ENCODE data around the gene SYF2.

SYF2 gene

DNA sequence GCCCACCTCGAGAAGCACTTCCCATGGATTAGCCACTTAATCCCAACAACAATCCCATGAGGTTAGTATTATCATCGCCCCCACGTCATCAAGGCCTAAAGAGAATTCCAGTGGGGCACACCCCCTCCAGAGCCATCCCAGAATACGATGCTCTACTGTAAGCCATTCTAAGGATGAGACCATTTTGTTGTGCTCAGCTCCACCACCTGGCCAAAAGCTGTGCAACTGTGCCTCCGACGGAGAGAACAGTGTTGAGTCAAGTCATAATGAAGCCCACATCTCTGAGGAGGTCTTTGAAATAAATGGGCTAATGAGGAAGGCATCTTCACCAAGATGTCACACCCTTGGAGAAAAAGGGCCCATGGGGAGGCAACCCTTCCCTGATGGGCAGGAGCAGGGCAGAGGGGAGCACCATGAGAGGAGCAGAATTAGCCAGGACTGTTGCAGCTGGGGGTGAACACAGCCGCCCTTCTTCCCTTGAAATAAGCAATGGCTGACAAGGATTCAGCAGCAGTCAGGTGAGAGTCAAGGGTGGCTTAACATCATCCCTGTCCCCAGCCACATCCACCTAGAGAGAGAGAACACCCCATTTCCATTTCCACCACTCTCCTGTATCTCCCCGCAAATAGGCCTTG lies 14.6 kb downstream of the SYF2 start:
- no peaks in the 10 kb centered on the region for H3K4me1 ChIP-seq (ENCODE audit: control insufficient read depth, insufficient read depth, low read length)
- no peak overlapping the region for H3K9ac ChIP-seq (ENCODE audit: low read length)
- H3K27ac ChIP-seq (ENCODE audit: low read depth, low read length): no peak overlapping the region
- H3K27me3 ChIP-seq (ENCODE audit: control insufficient read depth, insufficient read depth, low read length): no peaks in the 10 kb centered on the region
- H3K36me3 ChIP-seq (ENCODE audit: control insufficient read depth, insufficient read depth, low read length): peaks cover 20% of the 10 kb centered on the region
- no peaks in the 10 kb centered on the region for H3K9me3 ChIP-seq (ENCODE audit: control insufficient read depth, insufficient read depth, low read depth, low read length)
- H3K4me3 ChIP-seq (ENCODE audit: low read depth, low read length): no peak overlapping the region

DNA sequence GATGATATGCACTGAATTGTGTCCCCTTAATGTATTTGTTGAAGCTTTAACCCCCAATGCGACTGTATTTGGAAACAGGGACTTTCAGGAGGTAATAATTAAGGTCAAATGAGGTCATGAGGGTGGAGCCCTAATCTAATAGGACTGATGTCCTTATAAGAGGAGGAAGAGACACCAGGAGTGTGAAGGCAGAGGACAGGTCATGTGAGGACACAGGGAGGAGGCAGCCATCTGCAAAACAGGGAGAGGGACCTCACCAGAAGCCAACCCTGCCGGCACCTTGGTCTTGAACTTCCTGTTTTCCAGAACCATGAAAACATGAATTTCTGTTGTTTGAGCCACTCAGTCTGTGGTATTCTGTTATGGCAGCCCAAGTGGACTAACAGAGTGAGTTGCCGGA lies 15.3 kb downstream of the SYF2 start:
- H3K27ac ChIP-seq (ENCODE audit: low read depth, low read length): no peak overlapping the region
- H3K36me3 ChIP-seq (ENCODE audit: control insufficient read depth, insufficient read depth, low read length): peaks cover 14% of the 10 kb centered on the region
- no peak overlapping the region for H3K4me3 ChIP-seq (ENCODE audit: low read depth, low read length)
- H3K4me1 ChIP-seq (ENCODE audit: control insufficient read depth, insufficient read depth, low read length): no peaks in the 10 kb centered on the region
- no peaks in the 10 kb centered on the region for H3K9me3 ChIP-seq (ENCODE audit: control insufficient read depth, insufficient read depth, low read depth, low read length)
- H3K9ac ChIP-seq (ENCODE audit: low read length): no peak overlapping the region
- H3K27me3 ChIP-seq (ENCODE audit: control insufficient read depth, insufficient read depth, low read length): no peaks in the 10 kb centered on the region

GRCh38 chr1:25216123-25216522 lies 16.2 kb downstream of the SYF2 start:
- no peaks in the 10 kb centered on the region for H3K9me3 ChIP-seq (ENCODE audit: control insufficient read depth, insufficient read depth, low read depth, low read length)
- H3K36me3 ChIP-seq (ENCODE audit: control insufficient read depth, insufficient read depth, low read length): peaks cover 5% of the 10 kb centered on the region
- no peak overlapping the region for H3K27ac ChIP-seq (ENCODE audit: low read depth, low read length)
- H3K4me1 ChIP-seq (ENCODE audit: control insufficient read depth, insufficient read depth, low read length): no peaks in the 10 kb centered on the region
- H3K9ac ChIP-seq (ENCODE audit: low read length): no peak overlapping the region
- no peak overlapping the region for H3K4me3 ChIP-seq (ENCODE audit: low read depth, low read length)
- no peaks in the 10 kb centered on the region for H3K27me3 ChIP-seq (ENCODE audit: control insufficient read depth, insufficient read depth, low read length)

- H3K9ac ChIP-seq (ENCODE audit: low read length): no peak overlapping the region
- no peaks in the 10 kb centered on the region for H3K36me3 ChIP-seq (ENCODE audit: control insufficient read depth, insufficient read depth, low read length)
- H3K27me3 ChIP-seq (ENCODE audit: control insufficient read depth, insufficient read depth, low read length): no peaks in the 10 kb centered on the region
- H3K9me3 ChIP-seq (ENCODE audit: control insufficient read depth, insufficient read depth, low read depth, low read length): no peaks in the 10 kb centered on the region
- H3K27ac ChIP-seq (ENCODE audit: low read depth, low read length): no peak overlapping the region
- no peak overlapping the region for H3K4me3 ChIP-seq (ENCODE audit: low read depth, low read length)
- H3K4me1 ChIP-seq (ENCODE audit: control insufficient read depth, insufficient read depth, low read length): peaks cover 4% of the 10 kb centered on the region
These were observed 19.6 kb downstream of the SYF2 start for GRCh38 chr1:25212725-25213124.

DNA sequence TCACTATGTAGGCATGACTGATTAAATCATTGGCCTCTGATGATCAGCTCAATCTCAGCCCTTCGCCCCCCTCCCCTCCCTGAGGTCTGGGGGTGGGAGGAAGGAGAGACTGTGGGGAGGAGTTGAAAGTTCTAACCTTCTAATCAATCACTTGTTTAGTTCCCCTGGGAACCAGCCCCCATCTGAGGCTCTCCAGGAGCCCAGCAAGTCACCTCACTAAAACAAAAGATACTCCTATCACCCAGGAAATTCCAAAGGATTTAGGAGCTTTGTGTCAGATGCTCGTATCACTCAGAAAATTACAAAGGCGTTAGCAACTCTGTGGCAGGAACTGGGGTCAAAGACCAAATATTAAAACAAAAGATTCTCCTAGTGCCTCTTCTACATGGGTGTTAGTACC lies 21.6 kb downstream of the SYF2 start:
- Histone ChIP-seq H3K36me3 (ENCODE audit: control insufficient read depth, insufficient read depth, low read length) (no peaks in the 10 kb centered on the region), H3K9ac (ENCODE audit: low read length) (no peak overlapping the region), H3K9me3 (ENCODE audit: control insufficient read depth, insufficient read depth, low read depth, low read length) (no peaks in the 10 kb centered on the region), H3K27me3 (ENCODE audit: control insufficient read depth, insufficient read depth, low read length) (no peaks in the 10 kb centered on the region), H3K27ac (ENCODE audit: low read depth, low read length) (no peak overlapping the region), H3K4me3 (ENCODE audit: low read depth, low read length) (no peak overlapping the region), H3K4me1 (ENCODE audit: control insufficient read depth, insufficient read depth, low read length) (peaks cover 4% of the 10 kb centered on the region)

- Histone ChIP-seq H3K9me3 (ENCODE audit: control insufficient read depth, insufficient read depth, low read depth, low read length) (no peaks in the 10 kb centered on the region), H3K36me3 (ENCODE audit: control insufficient read depth, insufficient read depth, low read length) (no peaks in the 10 kb centered on the region), H3K27me3 (ENCODE audit: control insufficient read depth, insufficient read depth, low read length) (no peaks in the 10 kb centered on the region), H3K9ac (ENCODE audit: low read length) (no peak overlapping the region), H3K4me1 (ENCODE audit: control insufficient read depth, insufficient read depth, low read length) (peaks cover 4% of the 10 kb centered on the region), H3K4me3 (ENCODE audit: low read depth, low read length) (no peak overlapping the region), H3K27ac (ENCODE audit: low read depth, low read length) (no peak overlapping the region)
These were observed 22.8 kb downstream of the SYF2 start for GRCh38 chr1:25209516-25209915.

DNA sequence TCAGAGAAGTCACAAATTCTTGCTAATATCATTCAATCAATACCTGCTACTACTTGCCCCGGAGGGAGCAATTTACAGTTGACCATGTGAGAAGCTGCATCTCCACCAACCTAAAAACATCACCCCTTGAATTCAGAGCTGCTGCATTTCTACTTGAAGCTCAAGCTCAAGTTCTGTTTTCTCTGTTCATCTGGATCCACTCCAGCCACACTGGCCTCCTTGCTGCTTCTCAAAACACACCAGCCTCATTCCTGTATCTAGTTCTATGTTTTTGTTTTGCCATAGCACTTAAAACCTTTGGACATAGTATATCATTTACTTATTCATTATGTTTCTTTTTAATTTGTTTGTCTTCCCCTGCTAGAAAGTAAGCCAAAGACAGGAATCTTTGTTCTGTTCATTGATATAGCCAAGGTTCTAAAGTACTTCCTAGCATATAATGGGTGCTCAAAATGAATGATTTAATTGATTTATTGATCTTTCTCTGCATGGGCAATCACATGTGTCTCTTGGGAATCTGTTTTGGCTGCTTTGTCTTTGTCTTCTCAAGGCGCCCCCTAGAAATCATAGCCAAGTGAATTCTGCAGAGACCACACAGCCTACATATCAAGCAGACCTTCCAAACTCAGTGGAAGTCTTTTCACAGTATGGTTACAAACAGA lies 23.6 kb downstream of the SYF2 start:
- H3K9ac ChIP-seq (ENCODE audit: low read length): no peak overlapping the region
- peaks cover 8% of the 10 kb centered on the region for H3K4me1 ChIP-seq (ENCODE audit: control insufficient read depth, insufficient read depth, low read length)
- no peak overlapping the region for H3K4me3 ChIP-seq (ENCODE audit: low read depth, low read length)
- no peak overlapping the region for H3K27ac ChIP-seq (ENCODE audit: low read depth, low read length)
- no peaks in the 10 kb centered on the region for H3K27me3 ChIP-seq (ENCODE audit: control insufficient read depth, insufficient read depth, low read length)
- no peaks in the 10 kb centered on the region for H3K36me3 ChIP-seq (ENCODE audit: control insufficient read depth, insufficient read depth, low read length)
- H3K9me3 ChIP-seq (ENCODE audit: control insufficient read depth, insufficient read depth, low read depth, low read length): no peaks in the 10 kb centered on the region

GRCh38 chr1:25208092-25208491 lies 24.2 kb downstream of the SYF2 start:
- H3K36me3 ChIP-seq (ENCODE audit: control insufficient read depth, insufficient read depth, low read length): no peaks in the 10 kb centered on the region
- no peaks in the 10 kb centered on the region for H3K27me3 ChIP-seq (ENCODE audit: control insufficient read depth, insufficient read depth, low read length)
- peaks cover 8% of the 10 kb centered on the region for H3K4me1 ChIP-seq (ENCODE audit: control insufficient read depth, insufficient read depth, low read length)
- H3K9ac ChIP-seq (ENCODE audit: low read length): no peak overlapping the region
- no peak overlapping the region for H3K4me3 ChIP-seq (ENCODE audit: low read depth, low read length)
- H3K27ac ChIP-seq (ENCODE audit: low read depth, low read length): no peak overlapping the region
- H3K9me3 ChIP-seq (ENCODE audit: control insufficient read depth, insufficient read depth, low read depth, low read length): no peaks in the 10 kb centered on the region

GRCh38 chr1:25206201-25206600 lies 26.1 kb downstream of the SYF2 start:
- Histone ChIP-seq H3K9me3 (ENCODE audit: control insufficient read depth, insufficient read depth, low read depth, low read length) (no peaks in the 10 kb centered on the region), H3K9ac (ENCODE audit: low read length) (no peak overlapping the region), H3K27ac (ENCODE audit: low read depth, low read length) (no peak overlapping the region), H3K27me3 (ENCODE audit: control insufficient read depth, insufficient read depth, low read length) (no peaks in the 10 kb centered on the region), H3K4me3 (ENCODE audit: low read depth, low read length) (no peak overlapping the region), H3K36me3 (ENCODE audit: control insufficient read depth, insufficient read depth, low read length) (no peaks in the 10 kb centered on the region), H3K4me1 (ENCODE audit: control insufficient read depth, insufficient read depth, low read length) (peaks cover 8% of the 10 kb centered on the region)

GRCh38 chr1:25205786-25206185 lies 26.5 kb downstream of the SYF2 start:
- no peak overlapping the region for H3K4me3 ChIP-seq (ENCODE audit: low read depth, low read length)
- no peak overlapping the region for H3K27ac ChIP-seq (ENCODE audit: low read depth, low read length)
- H3K9ac ChIP-seq (ENCODE audit: low read length): no peak overlapping the region

GRCh38 chr1:25204797-25205480 lies 27.4 kb downstream of the SYF2 start:
- Histone ChIP-seq H3K27me3 (ENCODE audit: control insufficient read depth, insufficient read depth, low read length) (no peaks in the 10 kb centered on the region), H3K9ac (ENCODE audit: low read length) (no peak overlapping the region), H3K4me1 (ENCODE audit: control insufficient read depth, insufficient read depth, low read length) (peaks cover 4% of the 10 kb centered on the region), H3K9me3 (ENCODE audit: control insufficient read depth, insufficient read depth, low read depth, low read length) (no peaks in the 10 kb centered on the region), H3K4me3 (ENCODE audit: low read depth, low read length) (no peak overlapping the region), H3K27ac (ENCODE audit: low read depth, low read length) (no peak overlapping the region), H3K36me3 (ENCODE audit: control insufficient read depth, insufficient read depth, low read length) (no peaks in the 10 kb centered on the region)

More at GRCh38 chr1:25205786-25206185, 26.5 kb downstream of the SYF2 start:
- Histone ChIP-seq H3K9me3 (ENCODE audit: control insufficient read depth, insufficient read depth, low read depth, low read length) (no peaks in the 10 kb centered on the region), H3K4me1 (ENCODE audit: control insufficient read depth, insufficient read depth, low read length) (peaks cover 8% of the 10 kb centered on the region), H3K27me3 (ENCODE audit: control insufficient read depth, insufficient read depth, low read length) (no peaks in the 10 kb centered on the region), H3K36me3 (ENCODE audit: control insufficient read depth, insufficient read depth, low read length) (no peaks in the 10 kb centered on the region)

Data from HUES6 (cell line).